Effector memory CD8-positive, alpha-beta T cell (primary cell): Measurements from ENCODE around the gene H2BW2.

Experiments
- ATAC-seq: fragments of 150-1000 bp; cut with Tn5 transposase; replicated peaks from 2 replicates; pipeline ENCODE4 v1.10.0; 2021; ENCODE audit warnings: mild to moderate bottlenecking, moderate library complexity
- DNase-seq, 3 experiments: peaks; one replicate each; pipeline ENCODE4 v3.0.0; 2021
- H3K27ac Mint-ChIP-seq, 2 donors: one replicate each; pipeline ENCODE4 v1.8.0; 2022; ENCODE audit warnings: mild to moderate bottlenecking in 2 of 2, mixed read lengths in 2 of 2, moderate library complexity in 2 of 2
- H3K27me3 Mint-ChIP-seq, 2 donors: one replicate each; pipeline ENCODE4 v1.8.0; 2022; ENCODE audit warnings: mixed read lengths in 2 of 2
- H3K36me3 Mint-ChIP-seq: one replicate; pipeline ENCODE4 v1.8.0; 2022; ENCODE audit warnings: mild to moderate bottlenecking, moderate library complexity, mixed read lengths; ENCODE audit not compliant: insufficient read depth
- H3K4me1 Mint-ChIP-seq, 2 donors: one replicate each; pipeline ENCODE4 v1.8.0; 2022; ENCODE audit warnings: low read depth in 2 of 2, mixed read lengths in 2 of 2
- H3K4me3 Mint-ChIP-seq, 2 donors: one replicate each; pipeline ENCODE4 v1.8.0; 2022; ENCODE audit warnings: mild to moderate bottlenecking in 2 of 2, mixed read lengths in 2 of 2, moderate library complexity in 2 of 2
- H3K9me3 Mint-ChIP-seq, 2 donors: one replicate each; pipeline ENCODE4 v1.8.0; 2022; ENCODE audit warnings: mixed read lengths in 2 of 2

Gene H2BW2

GRCh38 chrX:104084063-104084462, 44.3 kb downstream of the H2BW2 start:
- no peak for ATAC-seq
- H3K36me3 Mint-ChIP-seq = no peaks in the 10 kb centered on the region
- H3K27ac Mint-ChIP-seq = no peak overlapping the region
- H3K4me3 Mint-ChIP-seq = no peak overlapping the region
- no peaks in the 10 kb centered on the region for H3K4me1 Mint-ChIP-seq
- no peak for DNase-seq
- no peaks in the 10 kb centered on the region for H3K9me3 Mint-ChIP-seq
- peaks cover 10 to 15% of the 10 kb centered on the region in 2 donors for H3K27me3 Mint-ChIP-seq

GRCh38 chrX:104084534-104085277, 45.0 kb downstream of the H2BW2 start:
- Mint-ChIP-seq H3K4me3 (no peak overlapping the region), H3K36me3 (no peaks in the 10 kb centered on the region), H3K4me1 (no peaks in the 10 kb centered on the region), H3K27ac (no peak overlapping the region), H3K9me3 (no peaks in the 10 kb centered on the region), H3K27me3 (peaks cover 10 to 15% of the 10 kb centered on the region in 2 donors)
- DNase-seq = no peak
- ATAC-seq = no peak

- no peak for ATAC-seq
- Mint-ChIP-seq H3K4me1 (no peaks in the 10 kb centered on the region), H3K27me3 (peaks cover 10 to 15% of the 10 kb centered on the region in 2 donors), H3K9me3 (no peaks in the 10 kb centered on the region), H3K4me3 (no peak overlapping the region), H3K36me3 (no peaks in the 10 kb centered on the region), H3K27ac (no peak overlapping the region)
- no peak for DNase-seq
Observed at GRCh38 chrX:104085477-104085876, 45.7 kb downstream of the H2BW2 start.

GRCh38 chrX:104085919-104086318, 46.2 kb downstream of the H2BW2 start:
- Mint-ChIP-seq H3K27me3 (peaks cover 10 to 15% of the 10 kb centered on the region in 2 donors), H3K4me1 (no peaks in the 10 kb centered on the region), H3K27ac (no peak overlapping the region), H3K36me3 (no peaks in the 10 kb centered on the region), H3K9me3 (no peaks in the 10 kb centered on the region), H3K4me3 (no peak overlapping the region)
- DNase-seq = no peak
- ATAC-seq = no peak
